ENCODE measurements around the gene CRISPLD2. TPM values are rescaled to one million over a fixed set of nuclear protein-coding genes. Genes with fewer than 3 reads are reported as not detected.

Gene CRISPLD2
- total and polyA plus RNA-seq, 10 of the 15 experiments (the other 5 are each of a cell fraction or from before 2014, with no cell fraction given) = 0.03 to 0.30 (median 0.08) TPM; not detected in 5

GRCh38 chr16:84844559-84845495 is 25.0 kb downstream of the CRISPLD2 start (continued):
- TF ChIP-seq NKRF (conservative IDR thresholded peaks at IDR 0.05) = no peak
- no peak for TF ChIP-seq ZNF274 (IDR thresholded peaks at IDR 0.05; ENCODE audit: insufficient read depth, insufficient read length)
- TF ChIP-seq ZNF687 (IDR thresholded peaks at IDR 0.05) = no peak
- TF ChIP-seq, protein P1, sequence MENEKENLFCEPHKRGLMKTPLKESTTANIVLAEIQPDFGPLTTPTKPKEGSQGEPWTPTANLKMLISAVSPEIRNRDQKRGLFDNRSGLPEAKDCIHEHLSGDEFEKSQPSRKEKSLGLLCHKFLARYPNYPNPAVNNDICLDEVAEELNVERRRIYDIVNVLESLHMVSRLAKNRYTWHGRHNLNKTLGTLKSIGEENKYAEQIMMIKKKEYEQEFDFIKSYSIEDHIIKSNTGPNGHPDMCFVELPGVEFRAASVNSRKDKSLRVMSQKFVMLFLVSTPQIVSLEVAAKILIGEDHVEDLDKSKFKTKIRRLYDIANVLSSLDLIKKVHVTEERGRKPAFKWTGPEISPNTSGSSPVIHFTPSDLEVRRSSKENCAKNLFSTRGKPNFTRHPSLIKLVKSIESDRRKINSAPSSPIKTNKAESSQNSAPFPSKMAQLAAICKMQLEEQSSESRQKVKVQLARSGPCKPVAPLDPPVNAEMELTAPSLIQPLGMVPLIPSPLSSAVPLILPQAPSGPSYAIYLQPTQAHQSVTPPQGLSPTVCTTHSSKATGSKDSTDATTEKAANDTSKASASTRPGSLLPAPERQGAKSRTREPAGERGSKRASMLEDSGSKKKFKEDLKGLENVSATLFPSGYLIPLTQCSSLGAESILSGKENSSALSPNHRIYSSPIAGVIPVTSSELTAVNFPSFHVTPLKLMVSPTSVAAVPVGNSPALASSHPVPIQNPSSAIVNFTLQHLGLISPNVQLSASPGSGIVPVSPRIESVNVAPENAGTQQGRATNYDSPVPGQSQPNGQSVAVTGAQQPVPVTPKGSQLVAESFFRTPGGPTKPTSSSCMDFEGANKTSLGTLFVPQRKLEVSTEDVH (IDR thresholded peaks at IDR 0.05; ENCODE audit: low read depth, partially characterized antibody) = no peak
- TF ChIP-seq MTA3 (IDR thresholded peaks at IDR 0.05; ENCODE audit: borderline replicate concordance, low read length) = no peak
- TF ChIP-seq TCF7 (IDR thresholded peaks at IDR 0.05; ENCODE audit: borderline replicate concordance) = no peak
- no peak for TF ChIP-seq RELB (IDR thresholded peaks at IDR 0.05; ENCODE audit: low read depth)
- no peak for TF ChIP-seq SRF (IDR thresholded peaks at IDR 0.05; ENCODE audit: low read depth in 2 of 2, low read length in 2 of 2)

All from GM12878 (cell line).